ENCODE measurements around the gene P3H3.

The P3H3 gene

GRCh38 chr12:6796576-6796975 lies 31.6 kb upstream of the P3H3 start:
- DNase-seq (ENCODE audit: low read depth in 2 of 3, low spot score in 2 of 3), result no peak

- DNase-seq (ENCODE audit: low read depth in 2 of 3, low spot score in 2 of 3), result no peak
These were observed 29.1 kb upstream of the P3H3 start for GRCh38 chr12:6799147-6799546.

DNA sequence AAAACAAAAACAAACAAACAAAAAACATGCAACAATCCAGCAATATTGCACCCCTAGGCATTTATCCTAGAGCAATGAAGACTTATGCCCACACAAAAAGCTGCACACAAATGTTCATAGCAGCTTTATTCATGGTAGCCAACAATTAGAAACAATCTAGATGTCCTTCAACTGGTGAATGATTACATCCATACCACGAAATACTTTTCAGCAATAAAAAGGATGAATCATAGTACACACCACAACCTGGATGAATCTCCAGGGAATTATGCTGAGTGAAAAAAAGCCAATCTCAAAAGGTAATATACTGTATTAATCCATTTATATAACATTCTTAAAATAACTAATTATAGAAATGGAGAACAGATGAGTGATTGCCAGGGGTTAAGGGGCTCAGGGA lies 21.0 kb upstream of the P3H3 start:
- no peak for DNase-seq (ENCODE audit: low read depth in 2 of 3, low spot score in 2 of 3)

GRCh38 chr12:6809056-6809455 lies 19.2 kb upstream of the P3H3 start:
- DNase-seq (ENCODE audit: low read depth in 2 of 3, low spot score in 2 of 3), result no peak

DNA sequence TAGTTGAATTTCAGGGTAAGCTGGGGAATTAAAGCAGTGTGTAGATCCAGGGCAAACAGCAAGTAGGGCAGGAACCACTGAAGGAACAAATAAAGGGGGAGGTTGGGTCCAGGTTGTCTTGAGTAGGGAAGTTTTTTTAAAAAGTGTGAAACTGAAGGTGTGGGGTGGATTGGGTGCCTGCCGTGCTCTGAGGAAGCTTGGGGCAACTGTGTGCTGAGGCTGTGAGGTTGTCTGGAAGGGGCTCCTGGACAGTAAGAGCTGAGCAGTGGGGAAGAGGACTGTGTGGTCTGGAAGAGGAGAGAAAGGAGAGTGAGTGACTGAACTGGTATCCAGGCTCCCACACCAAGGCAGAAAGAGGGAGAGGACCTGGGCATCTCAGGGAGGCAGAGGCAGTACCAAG lies 17.4 kb upstream of the P3H3 start:
- DNase-seq (ENCODE audit: low read depth in 2 of 3, low spot score in 2 of 3), result no peak

DNA sequence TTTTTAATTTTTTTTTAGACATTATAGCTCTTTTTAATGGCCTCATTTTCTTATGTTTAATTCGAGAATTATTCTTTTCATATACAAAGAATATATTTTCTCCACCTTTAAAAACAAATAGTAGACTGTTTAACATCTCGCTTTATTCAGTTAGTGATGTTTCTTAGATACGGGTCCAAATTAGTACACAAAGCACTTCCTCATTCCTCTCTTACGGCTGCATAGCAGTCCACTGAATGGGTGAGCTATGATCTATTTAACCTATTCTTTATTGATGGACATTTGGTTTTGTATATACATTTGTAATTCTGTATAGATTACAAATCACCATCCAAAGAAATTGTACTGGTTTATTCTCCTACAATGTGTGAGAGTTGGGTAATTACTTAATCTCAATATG lies 14.8 kb upstream of the P3H3 start:
- no peak for DNase-seq (ENCODE audit: low read depth in 2 of 3, low spot score in 2 of 3)

DNA sequence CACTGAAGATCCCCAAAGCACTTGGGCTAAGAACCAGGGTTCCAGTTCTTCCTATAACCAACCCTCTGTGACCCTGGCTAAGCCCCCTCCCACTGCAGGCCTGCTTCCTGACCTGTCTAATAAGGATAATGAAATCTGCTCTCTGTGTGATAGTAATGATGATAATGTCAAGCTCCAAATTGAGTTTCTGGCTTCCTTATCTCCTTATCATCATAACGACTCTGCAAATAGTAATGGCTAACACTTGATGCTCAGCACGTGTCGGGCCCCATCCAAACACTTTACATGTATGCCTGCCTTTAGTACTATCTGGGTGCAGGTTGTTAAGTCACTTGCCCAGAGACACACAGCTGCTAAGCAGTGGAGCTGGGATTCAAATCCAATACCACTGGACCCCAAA lies 11.6 kb upstream of the P3H3 start:
- no peak for DNase-seq (ENCODE audit: low read depth in 2 of 3, low spot score in 2 of 3)

DNA sequence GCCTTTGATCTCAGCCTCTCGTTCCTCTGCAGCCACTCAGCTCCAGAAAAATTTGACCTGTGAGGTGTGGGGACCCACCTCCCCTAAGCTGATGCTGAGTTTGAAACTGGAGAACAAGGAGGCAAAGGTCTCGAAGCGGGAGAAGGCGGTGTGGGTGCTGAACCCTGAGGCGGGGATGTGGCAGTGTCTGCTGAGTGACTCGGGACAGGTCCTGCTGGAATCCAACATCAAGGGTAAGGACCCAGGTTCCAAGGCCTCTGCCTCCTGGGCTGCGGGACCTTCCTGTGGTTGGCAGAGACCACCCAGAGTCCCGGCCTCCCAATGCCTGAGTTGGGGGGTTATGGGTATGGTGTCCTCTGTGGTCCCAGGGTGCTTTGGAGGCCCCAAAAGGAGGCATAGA lies 11.1 kb upstream of the P3H3 start:
- no peak for DNase-seq (ENCODE audit: low read depth in 2 of 3, low spot score in 2 of 3)

DNA sequence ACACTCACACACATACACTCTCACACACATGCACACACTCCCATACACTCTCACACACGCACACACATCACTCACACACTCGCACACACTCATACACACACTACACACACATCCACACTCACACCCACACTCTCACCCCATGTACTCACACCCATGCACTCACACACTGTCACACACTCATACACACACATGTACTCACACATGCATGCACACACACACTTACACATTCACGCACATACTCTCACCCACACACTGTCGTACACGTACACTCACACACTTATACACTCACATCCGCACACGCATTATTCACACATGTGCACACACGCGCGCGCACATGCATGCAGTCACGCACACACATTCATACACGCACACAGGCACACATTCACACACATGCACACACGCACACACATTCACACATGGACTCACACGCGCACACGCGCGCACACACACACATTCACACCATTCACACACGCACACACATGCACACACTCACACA lies 10.5 kb upstream of the P3H3 start:
- no peak for DNase-seq (ENCODE audit: low read depth in 2 of 3, low spot score in 2 of 3)

DNA sequence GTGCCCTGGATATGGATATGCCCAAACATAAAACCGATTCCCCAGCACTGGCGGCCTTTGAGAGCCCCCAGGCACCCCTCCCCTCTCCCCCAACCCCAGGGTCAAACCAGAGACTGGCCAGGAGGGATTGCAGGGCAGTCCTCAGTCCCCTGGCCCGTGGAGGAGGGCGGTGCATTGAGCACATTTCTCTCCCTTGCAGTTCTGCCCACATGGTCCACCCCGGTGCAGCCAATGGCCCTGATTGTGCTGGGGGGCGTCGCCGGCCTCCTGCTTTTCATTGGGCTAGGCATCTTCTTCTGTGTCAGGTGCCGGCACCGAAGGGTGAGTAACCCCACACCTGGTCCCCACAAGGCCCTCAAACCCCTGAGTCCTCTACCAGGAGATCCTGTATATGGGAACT lies 10.0 kb upstream of the P3H3 start:
- no peak for DNase-seq (ENCODE audit: low read depth in 2 of 3, low spot score in 2 of 3)

GRCh38 chr12:6818645-6819044 lies 9.6 kb upstream of the P3H3 start:
- no peak for DNase-seq (ENCODE audit: low read depth in 2 of 3, low spot score in 2 of 3)

DNA sequence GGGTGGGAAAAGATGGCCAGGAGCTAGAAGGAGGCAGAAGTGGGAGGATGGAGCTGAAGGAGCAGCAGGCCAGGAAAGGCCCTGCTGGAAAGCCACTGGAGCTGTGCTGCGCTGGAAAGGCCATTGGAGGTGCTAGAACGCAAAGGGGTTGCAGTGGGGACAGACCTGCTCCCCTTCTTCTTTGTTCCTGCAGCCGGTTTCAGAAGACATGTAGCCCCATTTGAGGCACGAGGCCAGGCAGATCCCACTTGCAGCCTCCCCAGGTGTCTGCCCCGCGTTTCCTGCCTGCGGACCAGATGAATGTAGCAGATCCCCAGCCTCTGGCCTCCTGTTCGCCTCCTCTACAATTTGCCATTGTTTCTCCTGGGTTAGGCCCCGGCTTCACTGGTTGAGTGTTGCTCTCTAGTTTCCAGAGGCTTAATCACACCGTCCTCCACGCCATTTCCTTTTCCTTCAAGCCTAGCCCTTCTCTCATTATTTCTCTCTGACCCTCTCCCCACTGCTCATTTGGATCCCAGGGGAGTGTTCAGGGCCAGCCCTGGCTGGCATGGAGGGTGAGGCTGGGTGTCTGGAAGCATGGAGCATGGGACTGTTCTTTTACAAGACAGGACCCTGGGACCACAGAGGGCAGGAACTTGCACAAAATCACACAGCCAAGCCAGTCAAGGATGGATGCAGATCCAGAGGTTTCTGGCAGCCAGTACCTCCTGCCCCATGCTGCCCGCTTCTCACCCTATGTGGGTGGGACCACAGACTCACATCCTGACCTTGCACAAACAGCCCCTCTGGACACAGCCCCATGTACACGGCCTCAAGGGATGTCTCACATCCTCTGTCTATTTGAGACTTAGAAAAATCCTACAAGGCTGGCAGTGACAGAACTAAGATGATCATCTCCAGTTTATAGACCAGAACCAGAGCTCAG lies 8.8 kb upstream of the P3H3 start:
- DNase-seq (ENCODE audit: low read depth in 2 of 3, low spot score in 2 of 3), result no peak

- no peak for DNase-seq (ENCODE audit: low read depth in 2 of 3, low spot score in 2 of 3)
These were observed 8.0 kb upstream of the P3H3 start for GRCh38 chr12:6820166-6820565.

- DNase-seq (ENCODE audit: low read depth in 2 of 3, low spot score in 2 of 3), result no peak
These were observed 6.4 kb upstream of the P3H3 start, which contains the start of gene GPR162 for GRCh38 chr12:6821591-6822425. Gene GPR162, plus strand, starts transcription at chr12:6821821. Its CDS starts 2,078 bp downstream, at chr12:6823899.

DNA sequence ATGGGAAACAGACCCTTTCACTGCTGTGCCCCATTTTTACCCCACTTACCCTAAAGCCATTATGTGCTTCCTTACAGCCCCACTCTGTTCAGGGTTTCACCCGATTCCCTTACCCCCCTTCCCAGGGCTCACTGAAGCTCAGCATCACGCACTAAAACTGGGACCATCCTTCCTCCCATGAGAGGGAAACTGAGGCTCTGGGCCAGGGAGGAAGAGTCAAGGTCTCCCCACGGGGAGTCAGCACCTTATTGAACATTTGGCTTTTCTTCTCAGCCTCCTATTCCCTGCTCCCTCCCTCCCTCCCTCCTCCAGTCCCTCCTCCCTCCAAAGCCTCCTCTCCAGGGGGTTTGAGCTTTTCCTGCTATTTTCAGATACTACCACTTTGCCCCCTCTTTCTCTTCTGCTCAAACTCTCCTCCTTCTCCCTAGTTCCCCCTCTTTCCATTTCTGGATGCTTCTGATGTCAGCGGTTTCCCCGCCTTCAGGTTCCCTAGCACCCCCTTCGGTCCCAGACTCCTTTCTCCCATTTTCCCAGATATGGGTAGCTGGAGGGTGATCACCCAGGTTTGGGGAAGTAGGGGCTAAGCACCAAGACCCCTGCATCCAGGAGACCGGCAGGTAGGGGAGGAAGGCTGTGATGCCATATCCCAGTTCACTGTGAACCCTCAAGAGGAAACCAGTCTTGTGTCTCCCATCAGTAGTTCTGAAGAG lies 5.6 kb upstream of the P3H3 start:
- DNase-seq (ENCODE audit: low read depth in 2 of 3, low spot score in 2 of 3), result no peak

- no peak for DNase-seq (ENCODE audit: low read depth in 2 of 3, low spot score in 2 of 3)
These were observed 4.8 kb upstream of the P3H3 start for GRCh38 chr12:6823182-6824084.

DNA sequence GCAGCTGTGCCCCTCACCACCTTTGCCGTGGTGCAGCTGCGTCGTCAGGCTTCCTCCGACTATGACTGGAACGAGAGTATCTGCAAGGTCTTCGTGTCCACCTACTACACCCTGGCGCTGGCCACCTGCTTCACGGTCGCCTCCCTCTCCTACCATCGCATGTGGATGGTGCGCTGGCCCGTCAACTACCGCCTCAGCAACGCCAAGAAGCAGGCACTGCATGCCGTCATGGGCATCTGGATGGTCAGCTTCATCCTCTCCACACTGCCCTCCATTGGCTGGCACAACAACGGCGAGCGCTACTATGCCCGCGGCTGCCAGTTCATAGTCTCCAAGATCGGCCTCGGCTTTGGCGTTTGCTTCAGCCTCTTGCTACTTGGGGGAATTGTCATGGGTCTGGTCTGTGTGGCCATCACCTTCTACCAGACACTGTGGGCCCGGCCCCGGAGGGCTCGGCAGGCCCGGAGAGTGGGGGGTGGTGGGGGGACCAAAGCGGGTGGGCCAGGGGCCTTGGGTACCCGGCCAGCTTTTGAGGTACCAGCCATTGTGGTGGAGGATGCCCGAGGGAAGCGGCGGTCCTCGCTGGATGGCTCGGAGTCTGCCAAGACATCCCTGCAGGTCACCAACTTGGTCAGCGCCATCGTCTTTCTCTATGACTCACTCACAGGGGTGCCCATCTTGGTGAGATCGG lies 4.0 kb upstream of the P3H3 start:
- no peak for DNase-seq (ENCODE audit: low read depth in 2 of 3, low spot score in 2 of 3)

DNA sequence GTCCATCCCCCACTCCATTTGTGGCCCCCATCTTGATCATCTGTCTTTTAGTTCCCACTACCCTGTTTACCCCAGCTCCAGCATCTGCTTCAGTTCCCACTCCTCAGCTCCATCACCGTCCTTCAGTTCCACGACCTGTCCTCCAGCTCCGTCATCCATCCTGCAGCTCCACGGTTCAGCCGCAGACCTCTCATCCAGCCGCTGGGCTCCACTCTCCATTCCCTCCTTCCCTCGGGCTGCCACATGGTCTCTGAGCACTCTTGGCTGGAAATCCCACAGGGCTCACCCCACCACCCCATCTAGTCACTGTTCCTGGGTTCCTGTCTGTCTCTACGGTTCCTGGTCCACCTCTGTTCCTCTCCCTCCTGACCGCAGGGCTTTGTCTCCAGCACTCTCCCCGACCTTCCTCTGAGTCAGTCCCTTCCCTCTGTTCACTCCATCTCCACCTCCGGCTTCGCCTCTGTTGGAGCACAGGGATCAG lies 3.3 kb upstream of the P3H3 start:
- DNase-seq (ENCODE audit: low read depth in 2 of 3, low spot score in 2 of 3), result no peak

DNA sequence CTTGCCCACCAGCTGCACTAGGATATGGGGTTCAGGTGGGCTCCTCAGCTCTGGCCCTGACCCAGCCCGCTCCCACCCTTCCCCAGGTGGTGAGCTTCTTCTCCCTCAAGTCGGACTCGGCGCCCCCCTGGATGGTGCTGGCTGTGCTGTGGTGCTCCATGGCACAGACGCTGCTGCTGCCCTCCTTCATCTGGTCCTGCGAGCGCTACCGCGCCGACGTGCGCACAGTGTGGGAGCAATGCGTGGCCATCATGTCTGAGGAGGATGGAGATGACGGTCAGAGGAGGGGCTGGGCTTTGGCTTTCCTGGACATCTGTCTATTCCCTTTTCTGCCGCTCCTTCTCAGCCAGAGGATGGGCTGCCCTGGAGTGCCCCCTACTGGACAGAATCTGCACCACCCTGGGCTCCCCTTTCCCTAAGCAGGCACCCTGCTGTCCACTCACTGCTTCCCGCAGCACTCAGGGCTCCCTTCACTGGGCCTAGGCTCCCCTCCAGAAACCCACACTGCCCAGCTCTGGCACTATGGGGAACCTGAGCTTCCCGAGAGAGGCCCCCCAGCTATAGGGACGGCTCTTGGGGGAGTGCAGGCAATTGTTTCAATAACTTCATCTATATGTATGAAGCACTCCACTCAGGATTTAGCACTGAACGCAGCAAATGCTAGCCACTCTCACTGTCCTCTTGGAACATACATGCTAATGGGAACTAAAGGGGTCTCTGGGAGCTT lies 2.6 kb upstream of the P3H3 start:
- DNase-seq (ENCODE audit: low read depth in 2 of 3, low spot score in 2 of 3), result peak; percentile 49 to 87 (median 80)

Data from activated CD8-positive, alpha-beta memory T cell treated with anti-CD3 and anti-CD28 coated beads for 48 hours (primary cell).